HG03045 (cell line): ENCODE data around the gene SORBS2.

ENCODE experiments used
- ATAC-seq: cut with Tn5 transposase; IDR thresholded peaks from one replicate; pipeline ENCODE4 v1.9.1; 2021; ENCODE audit warnings: mild to moderate bottlenecking, moderate library complexity; ENCODE audit not compliant: unreplicated experiment

Gene SORBS2

DNA sequence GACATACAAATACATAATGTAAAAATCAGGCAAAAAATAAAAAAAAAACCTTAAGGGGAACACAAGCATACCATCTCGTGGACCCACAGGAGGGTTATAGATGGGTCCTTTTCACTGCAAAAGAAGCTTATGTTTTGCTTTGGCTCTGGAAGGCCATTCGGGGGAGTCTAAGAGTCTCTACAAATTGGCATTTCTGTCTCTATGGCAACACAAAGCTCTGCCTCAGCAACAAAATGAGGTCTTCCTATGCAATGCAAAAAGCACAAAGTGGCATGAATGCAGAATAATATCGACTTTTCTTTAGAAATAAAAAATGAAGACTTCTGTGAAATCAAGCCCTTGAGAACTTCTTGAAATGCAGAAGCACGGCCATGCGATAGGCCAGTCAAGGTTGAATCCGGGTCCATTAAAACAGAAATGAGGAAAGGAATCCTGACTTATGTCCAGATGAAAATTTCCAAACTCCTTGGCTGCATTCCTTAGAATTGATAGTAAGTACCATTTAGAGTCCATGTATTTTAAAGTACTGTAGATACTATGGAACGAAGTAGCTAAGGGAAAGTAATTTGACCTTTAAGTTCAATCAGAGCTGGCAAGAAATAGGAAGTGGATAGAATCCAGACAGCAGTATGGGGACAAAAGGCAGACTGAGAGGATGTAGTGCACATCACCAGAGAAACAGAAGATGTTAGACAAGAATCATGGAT is 213.0 kb downstream of the SORBS2 start:
- ATAC-seq: no peak

DNA sequence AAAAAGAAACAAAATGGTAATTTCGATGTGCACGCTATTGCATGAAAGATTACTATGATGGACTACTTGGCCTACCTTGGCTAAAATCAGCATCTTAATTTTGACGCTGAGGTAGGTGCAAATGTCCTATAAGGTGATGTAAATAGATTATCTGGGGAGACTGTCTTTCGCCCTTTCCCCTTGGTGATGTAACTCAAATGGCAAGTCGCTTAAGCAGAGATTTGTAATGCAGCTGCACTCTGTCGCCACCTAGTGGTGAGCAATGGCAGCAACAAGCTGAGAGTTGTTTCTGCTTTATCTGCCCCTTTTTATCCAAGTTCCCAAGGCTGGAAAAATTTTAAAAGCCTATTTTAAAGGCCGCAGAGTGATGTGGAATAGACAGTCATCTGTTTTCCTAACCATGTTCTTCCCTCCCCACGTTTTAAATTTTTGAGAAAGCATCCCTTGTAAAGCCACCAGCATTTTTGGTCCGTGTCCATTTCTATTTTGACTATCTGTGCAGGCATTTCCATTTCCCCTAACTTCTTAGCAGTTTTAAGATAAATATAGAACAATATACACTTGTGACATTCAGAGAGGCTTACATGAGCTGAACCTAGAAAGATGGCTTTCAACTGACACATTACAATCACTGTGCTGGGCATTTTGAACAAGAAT is 214.3 kb downstream of the SORBS2 start:
- no peak for ATAC-seq

DNA sequence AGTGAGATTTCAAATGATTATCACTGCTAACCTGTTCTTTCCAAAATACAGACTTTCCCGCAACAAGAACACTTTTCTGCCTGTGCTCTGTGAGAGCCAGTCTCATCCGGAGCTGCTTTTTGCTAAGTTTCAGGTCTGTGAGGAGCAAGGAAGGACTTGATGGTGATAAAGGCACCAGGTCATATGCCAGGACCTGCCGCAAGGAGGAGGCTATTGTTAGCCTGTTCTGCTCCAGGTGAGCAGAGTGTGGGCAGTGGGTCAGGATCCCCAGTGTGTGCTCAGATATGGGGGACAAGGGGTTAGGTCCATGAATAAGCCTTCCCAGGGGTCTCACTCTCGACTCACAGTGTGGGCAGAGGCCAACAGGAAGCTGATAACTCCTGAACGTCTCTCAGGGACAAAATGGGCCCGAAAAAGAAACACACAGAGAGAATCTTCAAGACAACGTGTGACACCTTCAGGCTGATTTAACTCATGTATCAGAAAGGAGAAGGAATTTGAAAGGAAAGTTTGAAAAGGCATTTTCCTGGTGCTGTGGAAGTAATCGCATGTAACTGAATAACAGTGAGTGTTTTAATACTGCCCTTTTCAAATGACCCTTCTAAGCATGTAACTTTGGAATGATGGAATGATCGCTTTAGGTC is 219.0 kb downstream of the SORBS2 start:
- no peak for ATAC-seq

DNA sequence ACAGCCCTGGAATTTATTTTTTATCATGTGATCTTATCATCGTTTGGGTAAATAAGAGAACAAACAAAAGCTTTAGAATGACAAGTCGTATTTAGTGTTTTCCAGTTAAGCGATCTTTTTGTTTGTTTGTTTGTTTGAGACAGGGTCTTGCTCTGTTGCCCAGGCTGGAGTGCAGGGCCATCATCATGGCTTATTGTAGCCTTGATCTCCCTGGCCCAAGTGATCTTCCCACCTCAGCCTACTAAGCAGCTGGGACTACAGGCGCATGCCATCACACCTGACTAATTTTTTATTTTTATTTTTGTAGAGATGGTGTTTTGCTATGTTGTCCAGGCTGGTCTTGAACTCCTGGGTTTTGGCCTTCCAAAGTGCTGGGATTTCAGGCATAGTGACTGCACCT is 219.6 kb downstream of the SORBS2 start:
- ATAC-seq: no peak

DNA sequence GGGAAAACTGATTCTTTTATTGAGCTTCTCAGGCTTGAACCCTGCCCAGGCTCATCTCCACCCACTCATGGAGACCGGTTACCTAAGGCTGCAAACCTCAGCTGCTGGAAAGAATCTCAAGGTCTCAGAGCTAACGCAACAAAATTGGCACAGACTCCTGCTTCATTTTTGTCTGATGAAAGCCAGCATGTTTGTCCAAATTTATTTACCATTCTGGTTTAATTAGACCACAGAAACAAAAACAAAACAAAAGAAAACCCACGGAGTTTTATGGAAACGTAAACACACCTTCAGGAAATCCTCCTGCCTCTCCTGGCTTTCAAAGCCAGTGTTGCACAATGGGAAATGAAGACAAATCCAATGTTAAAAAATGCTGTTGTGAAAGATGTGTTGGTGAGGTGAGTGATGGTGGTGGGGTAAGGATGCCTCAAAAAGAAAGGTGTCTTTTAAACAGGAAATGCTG is 220.3 kb downstream of the SORBS2 start:
- no peak for ATAC-seq

DNA sequence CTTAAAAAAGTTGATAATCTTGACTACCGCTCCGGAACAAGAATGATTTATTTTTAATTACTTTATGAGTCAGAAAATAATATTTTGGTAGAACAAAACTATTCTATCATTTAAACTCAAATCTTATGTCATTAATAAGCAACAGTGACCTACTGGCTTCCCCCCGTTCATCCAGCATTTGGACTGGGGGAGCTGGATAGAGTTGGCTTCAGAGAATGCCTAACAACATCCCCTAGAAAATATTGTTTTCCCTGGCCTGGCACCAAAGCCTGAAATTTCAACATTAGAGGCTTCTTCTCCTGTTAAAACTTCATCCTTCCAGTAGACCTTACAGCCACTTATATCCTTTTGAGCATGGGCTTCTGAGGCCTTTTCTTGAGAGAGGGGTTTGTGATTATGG is 221.0 kb downstream of the SORBS2 start:
- no peak for ATAC-seq

DNA sequence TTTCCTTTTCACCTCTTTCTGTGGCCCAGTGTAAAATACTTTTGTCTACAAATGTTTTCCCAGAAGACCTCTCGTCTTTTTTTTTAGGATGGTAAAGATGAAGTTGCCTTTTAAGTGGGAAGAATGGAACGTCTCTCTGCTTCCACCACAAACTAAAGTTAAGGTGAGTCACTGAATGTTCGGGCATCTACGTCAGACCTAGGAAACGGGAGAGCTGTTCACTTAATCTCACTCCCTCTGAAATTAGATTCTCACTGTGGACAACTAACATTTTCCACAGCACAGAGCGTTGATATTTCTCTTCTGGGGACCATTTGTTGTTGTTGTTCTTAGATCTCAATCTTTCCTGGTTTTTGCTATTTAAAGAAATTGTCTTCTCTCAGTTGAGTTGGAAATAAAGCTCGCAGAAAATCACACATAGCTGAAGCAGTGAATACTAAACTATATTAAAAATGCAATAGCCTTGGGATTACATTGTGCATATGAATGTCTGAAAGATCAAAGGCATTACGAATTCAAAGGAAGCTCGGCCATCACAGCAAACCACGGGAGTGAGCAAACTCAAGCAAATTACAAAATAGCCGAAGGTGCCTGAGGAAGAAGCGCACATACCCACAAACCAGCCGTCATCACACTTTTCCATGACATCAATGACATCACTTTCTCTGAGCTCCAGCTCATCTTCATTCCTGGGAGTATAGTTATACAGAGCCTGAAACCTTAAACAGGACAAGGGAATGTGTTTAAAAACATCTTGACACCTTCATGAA is 222.7 kb downstream of the SORBS2 start:
- no peak for ATAC-seq

DNA sequence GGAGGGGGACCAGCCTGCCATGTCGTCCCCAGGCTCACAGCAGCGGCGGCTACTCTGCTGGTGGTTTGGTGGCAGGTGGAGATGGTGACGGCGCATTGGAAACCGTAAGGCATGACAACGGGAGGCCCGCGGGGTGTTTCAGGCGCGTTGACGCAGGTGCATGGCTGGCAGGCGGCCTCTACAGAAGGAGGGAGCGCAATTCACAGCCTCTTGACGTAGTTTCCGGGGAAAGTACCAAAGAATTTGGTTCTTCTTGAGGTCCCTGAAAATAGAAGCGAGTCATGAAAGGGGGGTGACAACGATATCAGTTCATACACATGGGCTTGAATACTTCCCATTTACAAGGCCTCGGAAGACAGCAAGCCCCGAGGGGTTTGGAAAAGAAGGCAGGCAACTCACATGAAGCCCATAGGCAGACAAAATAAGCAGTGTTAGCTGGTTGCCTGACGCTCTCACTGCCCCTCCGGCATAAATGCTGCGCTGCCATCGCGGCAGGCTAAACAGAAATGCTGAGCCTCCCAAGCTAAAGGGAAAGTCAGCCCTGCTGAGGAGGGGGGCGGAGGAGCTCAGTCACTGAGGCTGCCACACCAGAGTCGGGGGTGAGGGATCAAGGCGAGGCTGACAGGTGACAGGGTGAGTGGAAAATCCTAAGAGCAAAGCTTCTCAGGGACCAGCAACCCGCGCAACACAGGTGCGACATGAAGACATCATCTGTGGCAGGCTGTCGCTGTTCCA is 224.4 kb downstream of the SORBS2 start:
- ATAC-seq: peak; percentile 97

DNA sequence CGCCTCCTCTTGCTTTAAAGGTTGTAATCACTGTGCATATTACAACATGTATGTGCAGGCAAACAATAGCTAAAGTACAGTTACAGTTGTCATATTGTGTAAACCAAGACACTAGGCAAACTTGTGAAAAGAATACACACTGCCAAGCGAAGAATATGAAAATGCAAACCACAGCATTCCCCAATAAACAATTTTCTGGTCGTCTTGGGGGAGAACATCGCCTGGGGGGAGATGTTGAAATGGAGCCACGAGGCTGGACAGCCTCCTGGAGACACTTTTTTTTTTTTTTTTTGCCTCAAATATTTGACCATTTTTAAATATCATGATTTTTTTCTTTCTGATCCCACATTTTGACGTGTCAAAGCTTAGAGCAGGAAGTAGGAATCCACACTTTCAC is 225.0 kb downstream of the SORBS2 start:
- no peak for ATAC-seq

DNA sequence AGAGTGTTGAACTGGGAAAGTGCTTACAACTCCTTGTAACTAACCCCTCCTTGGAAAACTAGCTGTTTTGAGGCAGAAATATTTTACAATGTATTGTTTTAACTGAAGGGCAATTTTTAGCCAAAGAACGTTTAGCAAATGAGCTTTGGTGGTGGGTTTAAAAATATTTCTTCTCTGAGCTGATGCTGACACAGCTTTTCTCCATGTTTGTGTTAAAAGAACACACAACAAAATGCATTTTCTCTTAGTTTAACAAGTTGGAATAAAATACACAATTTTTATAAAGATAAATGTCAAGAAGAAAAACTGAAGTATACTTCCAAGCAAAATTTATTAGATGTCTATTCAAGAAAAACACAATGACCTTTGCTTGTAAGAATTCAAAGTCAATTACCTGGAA is 226.8 kb downstream of the SORBS2 start:
- no peak for ATAC-seq

DNA sequence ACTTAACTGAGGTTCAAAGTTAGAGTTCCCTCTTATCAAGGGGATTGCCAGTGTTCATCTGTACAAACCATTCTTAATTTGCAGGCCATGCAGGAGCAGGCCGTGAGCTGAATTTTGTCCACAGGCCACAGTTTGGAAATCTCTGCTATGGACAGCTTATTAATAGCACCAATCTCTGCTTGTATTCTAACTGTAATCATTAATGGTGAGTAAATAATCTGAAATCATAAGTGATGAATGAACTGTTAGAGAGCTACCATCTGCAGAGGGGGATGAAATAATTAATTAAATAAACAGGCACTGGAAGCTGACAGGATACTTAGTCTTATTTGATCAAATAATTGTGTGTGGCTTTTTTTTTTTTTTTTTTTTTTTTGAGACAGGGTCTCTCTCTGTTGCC is 228.2 kb downstream of the SORBS2 start:
- ATAC-seq: no peak

DNA sequence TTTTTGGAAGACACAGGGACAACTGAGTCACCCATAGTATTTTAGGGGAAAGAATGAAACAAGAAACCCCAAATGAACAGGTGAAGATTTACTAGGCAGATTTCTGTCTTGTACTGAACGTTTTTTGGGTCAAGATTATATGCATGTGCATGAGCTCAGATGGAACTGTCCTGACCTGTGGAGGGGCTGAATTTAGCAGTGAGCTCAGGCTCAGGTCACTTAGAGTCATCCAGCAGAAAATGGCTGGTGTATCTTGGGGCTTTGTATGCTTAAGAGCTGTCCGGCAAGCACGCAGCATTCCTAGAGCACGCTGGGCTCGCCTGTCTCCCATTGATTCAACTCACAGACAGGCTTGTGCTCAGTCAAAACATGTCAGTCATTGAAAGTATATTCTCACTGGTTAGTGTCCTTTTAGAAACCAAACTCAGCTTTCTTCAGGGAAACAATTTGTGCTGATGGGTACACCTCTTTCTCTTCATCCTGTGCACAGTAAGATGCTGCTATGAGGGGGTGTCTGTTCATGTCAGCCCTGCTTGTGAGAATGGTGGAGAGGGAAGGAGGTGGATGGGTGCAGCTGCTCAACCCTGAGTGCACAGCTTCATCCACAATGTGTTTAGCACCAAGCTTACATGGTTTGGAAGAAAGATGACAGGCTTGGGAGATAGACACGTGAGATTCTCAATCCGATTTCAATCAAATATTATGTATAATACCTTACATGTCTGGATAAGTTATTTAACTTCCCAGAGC is 229.2 kb downstream of the SORBS2 start:
- ATAC-seq: no peak

DNA sequence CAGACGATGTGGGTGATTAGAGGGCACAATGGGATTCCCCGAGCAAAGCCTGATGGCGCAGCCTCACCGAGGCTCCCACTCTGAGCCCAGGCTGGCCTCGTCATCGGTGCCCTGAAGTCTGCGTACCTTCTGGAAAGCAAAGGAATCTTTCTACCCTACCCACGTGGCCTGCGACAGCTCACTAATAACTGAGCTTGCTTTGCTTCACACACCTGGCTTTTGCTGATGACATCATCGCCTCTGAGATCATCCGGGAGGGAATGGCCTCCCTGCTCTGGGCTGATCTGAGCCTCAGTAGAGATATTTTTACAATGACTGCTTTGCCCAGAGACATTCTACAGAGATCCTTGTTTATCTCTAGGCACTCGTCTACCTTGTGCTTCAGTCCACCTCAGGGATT is 231.3 kb downstream of the SORBS2 start:
- no peak for ATAC-seq

DNA sequence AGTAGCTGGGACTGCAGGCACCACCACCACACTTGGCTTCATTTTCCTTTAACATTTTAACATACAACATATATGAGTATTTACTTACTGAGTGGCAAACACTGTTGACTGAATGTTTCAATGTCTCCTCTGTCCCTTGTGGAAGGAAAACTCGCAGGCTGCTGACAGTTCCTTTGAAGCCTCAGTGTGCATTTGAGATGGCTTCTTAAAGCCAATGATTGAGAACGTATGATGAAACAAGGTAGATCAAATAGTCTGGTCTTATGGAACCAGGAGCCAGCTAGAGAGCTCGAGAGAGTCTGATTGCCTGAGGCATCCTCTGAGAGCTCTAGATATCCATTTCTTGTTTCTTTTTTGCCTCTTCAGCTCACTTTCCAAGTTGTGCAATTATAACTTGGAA is 233.7 kb downstream of the SORBS2 start:
- no peak for ATAC-seq

DNA sequence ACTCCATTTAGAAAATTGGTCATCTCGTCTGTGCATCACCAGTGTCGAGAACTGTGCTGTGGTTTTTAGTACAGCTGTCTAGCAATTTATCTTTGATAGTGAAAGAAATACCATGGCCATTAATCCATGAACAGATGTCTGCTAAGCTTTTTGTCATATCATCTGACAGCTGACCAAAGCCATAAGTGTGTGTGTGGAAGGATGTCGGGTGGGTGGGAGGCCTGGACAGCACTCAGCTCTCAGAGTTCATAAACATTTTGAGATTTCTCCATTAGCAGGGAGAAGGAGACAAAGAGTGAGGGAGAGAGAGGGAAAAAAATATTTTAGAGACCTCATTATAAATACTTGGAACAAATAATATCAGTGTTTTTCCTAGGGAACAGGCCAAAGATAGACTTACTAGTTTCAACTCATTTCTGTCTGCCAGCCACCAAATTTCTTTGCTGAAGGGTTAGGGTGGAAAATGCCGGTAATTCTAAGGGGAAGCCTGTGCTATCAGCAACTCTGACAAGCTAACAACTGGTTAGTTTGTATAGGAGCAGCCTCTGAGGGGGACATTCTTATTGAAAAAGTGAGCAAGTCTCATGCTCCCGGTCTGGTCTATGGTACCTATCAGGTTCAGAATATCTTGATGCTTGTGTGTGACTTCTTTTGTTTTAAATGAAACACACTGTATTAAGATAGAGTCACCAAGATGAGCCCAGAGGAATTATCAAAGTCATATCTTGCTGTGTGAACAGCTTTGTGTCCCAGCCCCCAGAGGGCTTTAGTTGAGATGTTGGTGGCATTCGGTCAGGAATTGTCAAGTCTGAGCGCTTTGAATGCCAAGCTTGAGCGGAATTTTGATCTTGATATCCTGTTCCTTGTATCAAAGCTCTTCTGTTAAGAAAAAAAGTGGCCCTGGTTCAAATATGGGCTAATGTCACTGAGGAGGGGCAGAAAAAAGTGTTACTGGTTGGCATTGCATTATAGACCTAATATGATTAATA is 234.7 kb downstream of the SORBS2 start:
- ATAC-seq: no peak

DNA sequence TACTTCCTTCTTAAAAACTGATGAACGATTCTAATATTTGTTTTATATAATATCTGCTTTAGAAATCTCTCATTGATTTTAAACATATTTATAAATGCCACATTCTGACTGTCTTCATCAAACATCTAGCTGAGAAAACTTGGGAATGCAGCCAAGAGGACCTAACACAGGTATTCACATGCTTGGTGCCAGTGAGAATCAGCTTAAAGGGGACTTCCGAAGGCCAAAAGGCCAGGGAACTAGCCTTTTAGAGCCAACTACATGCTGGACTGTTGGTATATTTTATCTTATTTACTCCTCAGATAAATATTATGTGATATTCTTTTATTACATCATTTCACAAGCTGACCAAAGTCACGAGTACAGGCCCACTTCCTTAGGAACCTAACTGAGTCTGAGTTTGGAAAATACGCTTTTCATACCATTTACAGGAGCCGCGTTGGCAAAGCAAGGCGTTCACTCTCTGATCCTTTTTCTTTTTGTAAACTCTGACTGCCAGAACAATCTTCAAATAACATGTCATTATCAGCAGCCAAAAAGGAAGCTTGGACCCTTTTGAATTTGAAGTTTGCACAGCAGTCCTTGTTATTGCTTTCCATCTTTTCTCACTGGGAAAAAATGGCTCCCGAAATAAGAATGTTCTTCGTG is 235.6 kb downstream of the SORBS2 start:
- ATAC-seq: no peak

DNA sequence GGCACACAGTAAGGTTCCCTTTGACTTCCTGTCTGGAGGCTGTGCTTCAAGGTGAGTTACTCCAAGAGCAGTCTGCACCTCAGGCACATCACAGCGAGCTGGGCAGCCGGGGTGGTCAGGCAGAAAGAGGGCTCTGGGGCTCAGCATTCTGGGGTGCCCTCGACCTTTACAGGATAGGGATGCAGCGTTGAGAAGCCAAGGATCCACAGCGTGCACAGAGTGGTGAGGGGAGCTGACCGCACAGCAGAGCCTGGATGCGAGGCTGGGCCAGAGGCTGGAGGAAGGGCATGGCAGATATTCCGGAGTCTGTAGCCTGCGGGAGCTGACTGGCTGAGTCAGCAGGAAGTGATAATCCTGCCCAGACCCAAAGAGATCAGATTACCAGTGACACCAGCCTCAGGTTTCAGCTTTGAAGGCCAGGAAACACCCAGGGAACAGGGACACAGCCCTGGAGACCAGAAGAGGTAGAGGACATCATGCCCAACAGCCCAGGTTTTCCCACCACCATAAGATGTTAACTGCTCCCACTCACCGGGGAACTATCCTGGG is 238.3 kb downstream of the SORBS2 start:
- no peak for ATAC-seq

DNA sequence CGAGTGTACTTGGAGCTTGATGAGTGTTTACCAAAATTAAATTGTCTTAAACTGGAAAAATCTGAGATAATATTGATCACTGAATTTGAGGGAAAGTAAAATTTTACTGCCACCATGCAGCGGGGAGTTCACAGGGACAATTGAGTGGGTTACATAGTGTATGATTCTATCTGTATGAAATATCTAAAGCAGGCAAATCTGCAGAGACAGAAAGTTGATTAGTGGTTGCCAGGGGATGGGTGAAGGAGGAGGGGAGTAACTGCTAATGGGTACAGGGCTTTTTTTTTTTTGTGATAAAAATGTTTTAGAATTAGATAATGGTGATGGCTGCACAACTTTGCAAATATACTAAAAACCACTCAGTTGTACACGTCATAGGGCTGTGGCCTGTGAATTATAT is 241.3 kb downstream of the SORBS2 start:
- ATAC-seq: no peak
